PFSK-1 (cell line): ENCODE measurements around the gene MRPS18A.

ENCODE experiments used
- FOXP2 ChIP-seq: optimal IDR thresholded peaks from 2 replicates; pipeline ENCODE3; 2011; ENCODE audit warnings: borderline replicate concordance, control low read depth, inconsistent platforms; ENCODE audit not compliant: insufficient read depth; ENCODE audit errors: extremely low read length, extremely low read depth
- POLR2AphosphoS5 ChIP-seq: IDR thresholded peaks from 2 replicates; pipeline ENCODE4 v1.6.1; 2012; ENCODE audit warnings: low read depth, mild to moderate bottlenecking, control low read depth, low read length, moderate library complexity
- SIN3A ChIP-seq: IDR thresholded peaks from 2 replicates; pipeline ENCODE4 v1.6.1; 2012; ENCODE audit warnings: mild to moderate bottlenecking, low read length, moderate library complexity, borderline replicate concordance; ENCODE audit not compliant: insufficient read depth
- TAF1 ChIP-seq: IDR thresholded peaks from 2 replicates; pipeline ENCODE4 v1.6.1; 2012; ENCODE audit warnings: low read length, control low read depth, borderline replicate concordance; ENCODE audit not compliant: insufficient read depth
- TF ChIP-seq, protein P1 (sequence below), 2 experiments: IDR thresholded peaks; 2 replicates each; pipeline versions ENCODE4 v1.6.1 to v1.8.0; 2011 to 2012; ENCODE audit warnings: low read depth in 2 of 2, low read length in 2 of 2, control low read depth in 1 of 2, inconsistent platforms in 1 of 2, mild to moderate bottlenecking in 1 of 2, moderate library complexity in 1 of 2; ENCODE audit not compliant: insufficient read depth in 1 of 2

Gene MRPS18A

DNA sequence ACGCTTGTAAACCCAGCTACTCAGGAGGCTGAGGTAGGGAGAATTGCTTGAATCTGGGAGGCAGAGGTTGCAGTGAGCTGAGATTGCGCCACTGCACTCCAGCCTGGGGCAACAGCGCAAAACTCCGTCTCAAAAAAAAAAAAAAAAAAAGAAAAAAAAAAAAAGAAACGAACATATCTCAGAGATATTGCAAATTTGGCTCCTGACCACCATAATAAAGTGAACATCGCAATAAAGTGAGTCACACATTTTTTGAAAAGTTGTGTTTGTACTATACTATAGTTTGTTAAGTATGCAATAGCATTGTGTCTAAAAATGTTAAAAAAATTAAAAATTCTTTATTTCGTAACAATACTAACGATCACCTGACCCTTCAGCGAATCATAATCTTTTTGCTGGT lies 29.4 kb downstream of the MRPS18A start:
- TF ChIP-seq, protein P1, sequence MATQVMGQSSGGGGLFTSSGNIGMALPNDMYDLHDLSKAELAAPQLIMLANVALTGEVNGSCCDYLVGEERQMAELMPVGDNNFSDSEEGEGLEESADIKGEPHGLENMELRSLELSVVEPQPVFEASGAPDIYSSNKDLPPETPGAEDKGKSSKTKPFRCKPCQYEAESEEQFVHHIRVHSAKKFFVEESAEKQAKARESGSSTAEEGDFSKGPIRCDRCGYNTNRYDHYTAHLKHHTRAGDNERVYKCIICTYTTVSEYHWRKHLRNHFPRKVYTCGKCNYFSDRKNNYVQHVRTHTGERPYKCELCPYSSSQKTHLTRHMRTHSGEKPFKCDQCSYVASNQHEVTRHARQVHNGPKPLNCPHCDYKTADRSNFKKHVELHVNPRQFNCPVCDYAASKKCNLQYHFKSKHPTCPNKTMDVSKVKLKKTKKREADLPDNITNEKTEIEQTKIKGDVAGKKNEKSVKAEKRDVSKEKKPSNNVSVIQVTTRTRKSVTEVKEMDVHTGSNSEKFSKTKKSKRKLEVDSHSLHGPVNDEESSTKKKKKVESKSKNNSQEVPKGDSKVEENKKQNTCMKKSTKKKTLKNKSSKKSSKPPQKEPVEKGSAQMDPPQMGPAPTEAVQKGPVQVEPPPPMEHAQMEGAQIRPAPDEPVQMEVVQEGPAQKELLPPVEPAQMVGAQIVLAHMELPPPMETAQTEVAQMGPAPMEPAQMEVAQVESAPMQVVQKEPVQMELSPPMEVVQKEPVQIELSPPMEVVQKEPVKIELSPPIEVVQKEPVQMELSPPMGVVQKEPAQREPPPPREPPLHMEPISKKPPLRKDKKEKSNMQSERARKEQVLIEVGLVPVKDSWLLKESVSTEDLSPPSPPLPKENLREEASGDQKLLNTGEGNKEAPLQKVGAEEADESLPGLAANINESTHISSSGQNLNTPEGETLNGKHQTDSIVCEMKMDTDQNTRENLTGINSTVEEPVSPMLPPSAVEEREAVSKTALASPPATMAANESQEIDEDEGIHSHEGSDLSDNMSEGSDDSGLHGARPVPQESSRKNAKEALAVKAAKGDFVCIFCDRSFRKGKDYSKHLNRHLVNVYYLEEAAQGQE (IDR thresholded peaks at IDR 0.05; ENCODE audit: insufficient read depth in 1 of 2, low read depth in 2 of 2, low read length in 2 of 2) = no peak
- TF ChIP-seq TAF1 (no peak), FOXP2 (no peak)

DNA sequence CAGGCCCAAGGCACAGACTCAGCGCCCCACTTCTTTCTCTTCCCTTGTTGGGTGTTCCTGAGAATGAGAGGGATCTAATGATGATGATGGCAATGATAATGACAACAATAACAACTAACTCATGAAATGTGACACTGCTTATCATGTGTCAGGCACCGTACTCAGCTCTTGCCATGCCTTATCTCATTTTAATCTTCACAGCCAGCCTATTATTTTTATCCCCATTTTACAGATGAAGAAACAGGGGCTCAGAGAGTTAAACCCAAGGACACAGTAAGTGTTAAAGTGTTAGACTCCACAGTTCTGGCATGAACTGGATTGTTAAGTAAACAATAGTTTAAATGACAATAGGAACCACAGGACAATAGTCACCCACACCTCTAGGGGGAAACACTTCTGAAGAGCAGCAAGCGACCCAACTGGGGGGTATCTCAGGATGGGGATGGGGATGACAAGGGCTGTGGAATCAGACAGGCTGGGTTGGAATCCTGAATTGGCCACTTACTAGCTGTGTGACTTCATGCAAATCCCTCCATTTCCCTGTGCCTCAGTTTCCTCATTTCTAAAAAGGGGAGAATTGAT lies 30.3 kb downstream of the MRPS18A start:
- no peak for TF ChIP-seq SIN3A
- no peak for TF ChIP-seq POLR2AphosphoS5
- TF ChIP-seq, protein P1 (IDR thresholded peaks at IDR 0.05; ENCODE audit: insufficient read depth in 1 of 2, low read depth in 2 of 2, low read length in 2 of 2) = no peak
- no peak for TF ChIP-seq TAF1
- TF ChIP-seq FOXP2 = no peak

DNA sequence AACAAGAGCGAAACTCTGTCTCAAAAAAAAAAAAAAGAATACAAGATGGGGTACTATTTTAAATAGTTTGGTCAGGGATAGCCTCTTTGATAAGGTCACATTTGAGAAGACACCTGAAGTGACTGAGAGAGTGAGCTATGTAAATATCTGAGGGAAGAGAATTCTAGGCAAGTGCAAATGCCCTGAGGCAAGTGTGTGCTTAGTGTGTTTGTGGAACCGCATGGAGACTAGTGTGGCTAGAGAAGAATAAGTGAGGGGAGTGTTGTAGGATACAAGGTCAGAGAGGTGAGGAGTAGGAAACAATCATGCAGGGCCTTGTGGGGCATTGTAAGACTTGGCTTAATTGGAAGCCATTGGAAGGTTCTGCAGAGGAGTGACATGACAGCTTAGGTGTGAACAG lies 39.3 kb downstream of the MRPS18A start:
- TF ChIP-seq, protein P1 (IDR thresholded peaks at IDR 0.05; ENCODE audit: insufficient read depth in 1 of 2, low read depth in 2 of 2, low read length in 2 of 2) = no peak
- TF ChIP-seq SIN3A (no peak), TAF1 (no peak), POLR2AphosphoS5 (no peak), FOXP2 (no peak)

DNA sequence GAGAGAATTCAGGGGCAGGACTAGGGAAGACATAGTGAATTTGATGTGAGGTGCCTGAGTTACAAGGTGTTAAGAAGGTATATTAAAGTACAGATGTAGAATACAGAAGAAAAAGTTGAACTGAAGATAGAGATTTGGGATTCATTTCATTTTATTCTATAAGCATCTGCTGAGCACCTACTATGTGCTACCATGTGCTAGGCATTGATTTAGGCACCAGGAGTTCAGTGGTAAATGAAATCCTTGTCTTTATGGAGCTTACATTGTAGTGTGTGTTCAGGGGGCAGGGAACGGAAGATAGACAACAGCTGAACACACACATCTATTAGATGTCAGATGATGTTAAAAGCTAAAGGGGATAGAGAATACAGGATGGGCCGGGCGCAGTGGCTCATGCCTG lies 40.0 kb downstream of the MRPS18A start:
- TF ChIP-seq TAF1 = no peak
- TF ChIP-seq POLR2AphosphoS5 = no peak
- TF ChIP-seq, protein P1 (IDR thresholded peaks at IDR 0.05; ENCODE audit: insufficient read depth in 1 of 2, low read depth in 2 of 2, low read length in 2 of 2) = no peak
- no peak for TF ChIP-seq FOXP2
- TF ChIP-seq SIN3A = no peak

DNA sequence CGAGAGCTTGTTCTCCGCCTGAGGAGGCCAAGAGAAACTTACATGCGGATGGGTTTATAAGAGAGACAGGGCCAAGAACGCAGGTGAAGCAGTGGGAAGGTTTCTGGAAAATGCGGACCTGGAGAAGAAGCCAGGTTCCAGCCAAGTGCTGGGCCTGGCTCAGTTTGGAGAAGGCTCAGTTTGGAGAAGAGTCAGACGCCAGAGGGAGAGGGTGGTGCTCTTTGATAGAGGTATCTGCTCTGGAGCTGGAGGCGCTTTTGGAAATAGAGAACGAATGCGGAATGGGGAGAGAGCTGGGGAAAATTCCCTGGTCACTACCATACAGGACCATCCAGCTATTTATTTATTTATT lies 42.0 kb downstream of the MRPS18A start:
- TF ChIP-seq, protein P1 (IDR thresholded peaks at IDR 0.05; ENCODE audit: insufficient read depth in 1 of 2, low read depth in 2 of 2, low read length in 2 of 2) = no peak
- TF ChIP-seq TAF1 (no peak), SIN3A (no peak), FOXP2 (no peak), POLR2AphosphoS5 (no peak)
